COLO829 (cell line): ENCODE measurements around the gene FUS.

Experiments
- DNase-seq: peaks from one replicate; pipeline ENCODE4 v3.0.0; 2012; ENCODE audit warnings: low spot score

Gene FUS

GRCh38 chr16:31202414-31203375 lies 22.8 kb downstream of the FUS start, which contains the start of gene PYCARD:
PYCARD (minus strand) TSS chr16:31202760; CDS start chr16:31202690, 70 bp downstream.
- DNase-seq: no peak

- DNase-seq: no peak
Measured at GRCh38 chr16:31204871-31205666, 25.1 kb downstream of the FUS start.

GRCh38 chr16:31206776-31207175 lies 26.8 kb downstream of the FUS start:
- no peak for DNase-seq

GRCh38 chr16:31213342-31213741 lies 33.4 kb downstream of the FUS start:
- no peak for DNase-seq

- no peak for DNase-seq
Measured at GRCh38 chr16:31213877-31214707, 34.2 kb downstream of the FUS start, which contains the start of gene TRIM72. TRIM72 (plus strand) TSS chr16:31214119; CDS start chr16:31214739, 620 bp downstream.

- no peak for DNase-seq
Measured at GRCh38 chr16:31214708-31215286, 34.9 kb downstream of the FUS start.

GRCh38 chr16:31215287-31216162 lies 35.6 kb downstream of the FUS start:
- peak; percentile 97 for DNase-seq

- no peak for DNase-seq
Measured at GRCh38 chr16:31216422-31217135, 36.6 kb downstream of the FUS start, which contains the start of gene PYDC1. PYDC1 (minus strand) TSS chr16:31217135; CDS start chr16:31217028, 107 bp downstream.

GRCh38 chr16:31217136-31217530 lies 37.2 kb downstream of the FUS start:
- DNase-seq: no peak

GRCh38 chr16:31219154-31219741 lies 39.3 kb downstream of the FUS start:
- DNase-seq: no peak

- DNase-seq: no peak
Measured at GRCh38 chr16:31221357-31222160, 41.6 kb downstream of the FUS start.

- DNase-seq: no peak
Measured at GRCh38 chr16:31223044-31223443, 43.1 kb downstream of the FUS start.

GRCh38 chr16:31224092-31224955 lies 44.4 kb downstream of the FUS start:
- DNase-seq: no peak

GRCh38 chr16:31225193-31225592 lies 45.3 kb downstream of the FUS start:
- DNase-seq: no peak

- no peak for DNase-seq
Measured at GRCh38 chr16:31228206-31228605, 48.3 kb downstream of the FUS start.

- DNase-seq: no peak
Measured at GRCh38 chr16:31229501-31229900, 49.6 kb downstream of the FUS start.

- DNase-seq: no peak
Measured at GRCh38 chr16:31238041-31238440, 58.1 kb downstream of the FUS start.
